ENCODE measurements around the gene TUBA4A.

DNA sequence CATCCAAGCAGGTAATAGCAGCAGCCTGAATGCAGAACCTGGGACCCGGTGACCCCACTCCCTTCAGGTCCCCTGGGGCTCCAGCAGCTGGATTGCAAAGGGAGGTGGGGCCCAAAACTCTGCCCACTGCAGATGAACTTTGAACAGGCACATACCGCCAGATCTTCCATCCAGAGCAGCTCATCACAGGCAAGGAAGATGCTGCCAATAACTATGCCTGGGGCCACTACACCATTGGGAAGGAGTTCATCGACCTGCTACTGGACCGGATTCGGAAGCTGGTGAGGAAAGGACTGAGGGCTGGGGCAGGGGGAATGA lies 16.3 kb upstream of the TUBA4A start:
- TF ChIP-seq, protein P1, sequence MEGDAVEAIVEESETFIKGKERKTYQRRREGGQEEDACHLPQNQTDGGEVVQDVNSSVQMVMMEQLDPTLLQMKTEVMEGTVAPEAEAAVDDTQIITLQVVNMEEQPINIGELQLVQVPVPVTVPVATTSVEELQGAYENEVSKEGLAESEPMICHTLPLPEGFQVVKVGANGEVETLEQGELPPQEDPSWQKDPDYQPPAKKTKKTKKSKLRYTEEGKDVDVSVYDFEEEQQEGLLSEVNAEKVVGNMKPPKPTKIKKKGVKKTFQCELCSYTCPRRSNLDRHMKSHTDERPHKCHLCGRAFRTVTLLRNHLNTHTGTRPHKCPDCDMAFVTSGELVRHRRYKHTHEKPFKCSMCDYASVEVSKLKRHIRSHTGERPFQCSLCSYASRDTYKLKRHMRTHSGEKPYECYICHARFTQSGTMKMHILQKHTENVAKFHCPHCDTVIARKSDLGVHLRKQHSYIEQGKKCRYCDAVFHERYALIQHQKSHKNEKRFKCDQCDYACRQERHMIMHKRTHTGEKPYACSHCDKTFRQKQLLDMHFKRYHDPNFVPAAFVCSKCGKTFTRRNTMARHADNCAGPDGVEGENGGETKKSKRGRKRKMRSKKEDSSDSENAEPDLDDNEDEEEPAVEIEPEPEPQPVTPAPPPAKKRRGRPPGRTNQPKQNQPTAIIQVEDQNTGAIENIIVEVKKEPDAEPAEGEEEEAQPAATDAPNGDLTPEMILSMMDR (IDR thresholded peaks at IDR 0.05) = no peak
- TF ChIP-seq POLR2AphosphoS5 (IDR thresholded peaks at IDR 0.05) (no peak), EP300 (IDR thresholded peaks at IDR 0.05; ENCODE audit: low read depth) (no peak)
